H1 (cell line): ENCODE results near the gene DUSP3. TPM values are rescaled to one million over a fixed set of nuclear protein-coding genes. Genes with fewer than 3 reads are reported as not detected.

ENCODE experiments used
- ATF2 ChIP-seq: IDR thresholded peaks from 2 replicates; pipeline ENCODE4 v1.6.1; 2012; ENCODE audit warnings: low read length, inconsistent platforms
- EP300 ChIP-seq, 2 experiments: IDR thresholded peaks; 1 replicate in 1 of 2; 2 replicates in 1 of 2; pipeline ENCODE4 v1.6.1; 2011 to 2012; ENCODE audit warnings: low read depth in 2 of 2, low read length in 2 of 2, mild to moderate bottlenecking in 2 of 2, borderline replicate concordance in 1 of 2, inconsistent platforms in 1 of 2, moderate library complexity in 1 of 2
- MAFK ChIP-seq: IDR thresholded peaks from 2 replicates; pipeline ENCODE4 v1.6.1; 2012; ENCODE audit warnings: low read depth, mild to moderate bottlenecking, improper control_type of control experiment, low read length
- SIX5 ChIP-seq: IDR thresholded peaks from 2 replicates; pipeline ENCODE4 v1.6.1; 2011; ENCODE audit warnings: mild to moderate bottlenecking, low read depth, low read length
- polyA plus RNA-seq, 7 experiments: library from polyadenylated mRNA; depleted of rRNA in 3 of 7; stranded (reverse) in 5 of 7; unstranded in 2 of 7; fragments of >200 nt in 5 of 7; fragments of 200-250 nt in 2 of 7; gene quantifications; 1 replicate in 5 of 7; 2 replicates in 1 of 7; 4 replicates in 1 of 7; pipeline versions ENCODE4 v1.2.1 to v1.2.3, GENCODE V29; 2011 to 2013; ENCODE audit warnings: missing spikeins in 2 of 7, mixed read lengths in 2 of 7
- total RNA-seq: library from RNA; stranded (reverse); fragmentation: NEBNext Ultra II Directional; extraction: Animal tissue kit (Norgen Biotek cat#: 25700); gene quantifications from 2 replicates; pipeline ENCODE4 v1.2.1, GENCODE V29; 2021
- TF ChIP-seq, protein P1 (sequence below), 3 experiments: IDR thresholded peaks; 1 replicate in 2 of 3; 2 replicates in 1 of 3; pipeline versions ENCODE4 v1.5.1 to v1.6.1; 2011; ENCODE audit warnings: low read length in 3 of 3, mild to moderate bottlenecking in 3 of 3, inconsistent platforms in 2 of 3, low read depth in 1 of 3, moderate library complexity in 1 of 3; ENCODE audit not compliant: insufficient read depth in 1 of 3; ENCODE audit errors: control extremely low read depth in 1 of 3

Gene DUSP3
- total and polyA plus RNA-seq, 2 of the 8 experiments (the other 6 are each of a cell fraction or from before 2014, with no cell fraction given), result 15.1 to 21.2 TPM

- TF ChIP-seq, protein P1, sequence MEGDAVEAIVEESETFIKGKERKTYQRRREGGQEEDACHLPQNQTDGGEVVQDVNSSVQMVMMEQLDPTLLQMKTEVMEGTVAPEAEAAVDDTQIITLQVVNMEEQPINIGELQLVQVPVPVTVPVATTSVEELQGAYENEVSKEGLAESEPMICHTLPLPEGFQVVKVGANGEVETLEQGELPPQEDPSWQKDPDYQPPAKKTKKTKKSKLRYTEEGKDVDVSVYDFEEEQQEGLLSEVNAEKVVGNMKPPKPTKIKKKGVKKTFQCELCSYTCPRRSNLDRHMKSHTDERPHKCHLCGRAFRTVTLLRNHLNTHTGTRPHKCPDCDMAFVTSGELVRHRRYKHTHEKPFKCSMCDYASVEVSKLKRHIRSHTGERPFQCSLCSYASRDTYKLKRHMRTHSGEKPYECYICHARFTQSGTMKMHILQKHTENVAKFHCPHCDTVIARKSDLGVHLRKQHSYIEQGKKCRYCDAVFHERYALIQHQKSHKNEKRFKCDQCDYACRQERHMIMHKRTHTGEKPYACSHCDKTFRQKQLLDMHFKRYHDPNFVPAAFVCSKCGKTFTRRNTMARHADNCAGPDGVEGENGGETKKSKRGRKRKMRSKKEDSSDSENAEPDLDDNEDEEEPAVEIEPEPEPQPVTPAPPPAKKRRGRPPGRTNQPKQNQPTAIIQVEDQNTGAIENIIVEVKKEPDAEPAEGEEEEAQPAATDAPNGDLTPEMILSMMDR (IDR thresholded peaks at IDR 0.05; ENCODE audit: control extremely low read depth in 1 of 3, insufficient read depth in 1 of 3, low read depth in 1 of 3, low read length in 3 of 3), result no peak
- no peak for TF ChIP-seq EP300 (IDR thresholded peaks at IDR 0.05; ENCODE audit: borderline replicate concordance in 1 of 2, low read depth in 2 of 2, low read length in 2 of 2)
- TF ChIP-seq ATF2, result no peak
- no peak for TF ChIP-seq SIX5
- TF ChIP-seq MAFK, result no peak
Measured at GRCh38 chr17:43733956-43734355, 44.8 kb downstream of the DUSP3 start (continued).
